Erythroblast (primary cell): ENCODE results near the gene HDAC4.

Experiments used
- GATA1 ChIP-seq: IDR thresholded peaks from 2 replicates; pipeline ENCODE4 v1.6.1; 2011; ENCODE audit warnings: low read depth, mild to moderate bottlenecking, control low read depth, low read length, moderate library complexity
- POLR2A ChIP-seq: IDR thresholded peaks from 2 replicates; pipeline ENCODE4 v1.6.1; 2011; ENCODE audit warnings: mild to moderate bottlenecking, low read length

DNA sequence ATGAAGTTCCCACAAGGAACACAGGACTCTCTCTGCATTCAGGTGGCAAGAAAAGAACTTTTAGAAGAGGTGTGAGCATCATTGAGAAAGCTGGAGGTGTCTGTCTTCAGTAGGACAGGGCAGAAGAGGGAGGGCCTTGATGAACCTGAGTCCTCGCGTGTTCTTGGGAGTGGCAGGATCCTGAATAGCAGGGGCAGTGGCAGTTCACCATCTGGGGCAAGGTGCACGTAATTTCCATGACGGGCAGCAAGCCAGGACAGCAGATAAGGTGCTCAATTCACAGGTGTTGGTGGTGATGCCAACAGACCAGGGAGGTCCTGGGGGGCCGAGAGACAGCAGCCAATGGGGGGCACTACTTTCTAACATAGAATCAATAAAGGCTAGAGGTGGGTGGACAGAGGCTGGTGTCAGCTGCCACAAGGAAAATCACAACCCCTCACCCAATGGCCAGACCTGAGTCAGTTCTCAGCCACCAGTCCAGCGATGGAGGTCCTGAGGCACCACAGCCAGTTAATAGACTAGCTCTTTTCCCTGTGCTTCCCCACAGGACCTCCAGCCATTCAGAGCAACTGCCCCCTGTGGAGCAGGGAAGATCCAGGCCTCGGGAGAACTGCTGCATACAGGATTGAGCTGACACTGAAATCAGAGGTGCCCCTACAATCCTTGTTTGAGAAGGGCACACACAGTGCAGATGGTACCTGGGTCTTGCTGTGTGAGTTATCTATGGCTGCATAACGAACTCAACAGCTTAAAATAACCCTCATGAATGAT lies 10.9 kb upstream of the HDAC4 start:
- TF ChIP-seq POLR2A (no peak), GATA1 (no peak)
